B cell (primary cell): ENCODE data around the gene KIF2A.

Experiments
- EZH2 ChIP-seq: IDR thresholded peaks from 2 replicates; pipeline ENCODE4 v1.6.1; 2012; ENCODE audit warnings: borderline replicate concordance, low read depth, mild to moderate bottlenecking, moderate library complexity, low read length; ENCODE audit not compliant: insufficient read depth, poor library complexity, severe bottlenecking
- TF ChIP-seq, protein P1 (sequence below): fragments of 200-600 bp; IDR thresholded peaks from one replicate; pipeline ENCODE4 v1.8.0; 2022; ENCODE audit warnings: antibody characterized with exemption, mild to moderate bottlenecking

DNA sequence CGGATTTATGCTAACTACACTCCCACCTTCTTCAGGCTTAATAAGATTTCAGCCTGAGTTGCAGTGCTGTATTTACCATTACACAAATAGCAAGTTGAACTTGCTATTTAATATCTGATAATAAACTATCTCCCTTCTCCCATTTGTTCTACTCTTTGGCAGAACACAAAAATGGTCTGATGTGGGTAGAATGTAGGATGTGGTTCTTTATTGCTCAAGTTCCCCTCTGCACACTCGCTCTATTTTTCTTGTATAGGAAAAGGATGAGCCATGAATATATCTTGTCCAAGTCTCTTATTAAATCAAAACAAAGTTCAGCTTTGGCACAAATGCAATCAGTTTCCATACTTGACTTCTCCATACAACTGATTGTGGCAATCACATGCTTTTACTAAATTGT is 37.2 kb upstream of the KIF2A start:
- TF ChIP-seq, protein P1, sequence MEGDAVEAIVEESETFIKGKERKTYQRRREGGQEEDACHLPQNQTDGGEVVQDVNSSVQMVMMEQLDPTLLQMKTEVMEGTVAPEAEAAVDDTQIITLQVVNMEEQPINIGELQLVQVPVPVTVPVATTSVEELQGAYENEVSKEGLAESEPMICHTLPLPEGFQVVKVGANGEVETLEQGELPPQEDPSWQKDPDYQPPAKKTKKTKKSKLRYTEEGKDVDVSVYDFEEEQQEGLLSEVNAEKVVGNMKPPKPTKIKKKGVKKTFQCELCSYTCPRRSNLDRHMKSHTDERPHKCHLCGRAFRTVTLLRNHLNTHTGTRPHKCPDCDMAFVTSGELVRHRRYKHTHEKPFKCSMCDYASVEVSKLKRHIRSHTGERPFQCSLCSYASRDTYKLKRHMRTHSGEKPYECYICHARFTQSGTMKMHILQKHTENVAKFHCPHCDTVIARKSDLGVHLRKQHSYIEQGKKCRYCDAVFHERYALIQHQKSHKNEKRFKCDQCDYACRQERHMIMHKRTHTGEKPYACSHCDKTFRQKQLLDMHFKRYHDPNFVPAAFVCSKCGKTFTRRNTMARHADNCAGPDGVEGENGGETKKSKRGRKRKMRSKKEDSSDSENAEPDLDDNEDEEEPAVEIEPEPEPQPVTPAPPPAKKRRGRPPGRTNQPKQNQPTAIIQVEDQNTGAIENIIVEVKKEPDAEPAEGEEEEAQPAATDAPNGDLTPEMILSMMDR, result no peak
- TF ChIP-seq EZH2, result no peak
